Smooth muscle cell of the brain vasculature (primary cell): ENCODE results near the gene MAP4K3.
"Not testable (repeated sequence)": the region's sequence is repeated elsewhere in the genome, so short reads cannot be mapped to it uniquely, and the experiment has no call there.

Source experiments
- DNase-seq: peaks from one replicate; pipeline ENCODE4 v3.0.0-alpha.2; 2012; ENCODE audit warnings: low read depth, low spot score

Gene MAP4K3

GRCh38 chr2:39375917-39376316, 61.2 kb downstream of the MAP4K3 start:
- DNase-seq, result no peak

DNA sequence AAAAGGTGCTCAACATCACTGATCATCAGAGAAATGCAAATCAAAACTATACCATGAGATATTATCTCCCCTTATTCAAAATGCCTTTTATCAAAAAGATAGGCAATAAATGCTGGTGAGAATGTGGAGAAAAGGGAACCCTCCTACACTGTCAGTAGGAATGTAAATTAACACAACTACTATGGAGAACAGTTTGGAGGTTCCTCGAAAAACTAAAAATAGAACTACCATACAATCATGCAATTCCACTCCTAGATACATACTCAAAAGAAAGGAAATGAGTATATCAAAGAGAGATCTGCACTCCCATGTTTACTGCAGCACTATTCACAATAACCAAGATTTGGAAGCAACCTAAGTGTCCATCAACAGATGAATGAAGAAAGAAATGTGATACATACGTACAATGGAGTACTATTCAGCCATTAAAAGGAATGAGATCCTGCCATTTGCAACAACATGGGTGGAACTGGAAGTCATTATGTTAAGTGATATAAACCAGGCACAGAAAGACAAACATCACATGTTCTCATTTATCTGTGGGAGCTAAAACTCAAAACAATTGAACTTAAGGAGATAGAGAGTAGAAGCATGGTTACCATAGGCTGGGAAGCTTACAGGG, 63.8 kb downstream of the MAP4K3 start:
- DNase-seq, result no peak

GRCh38 chr2:39370101-39370500, 67.0 kb downstream of the MAP4K3 start:
- no peak for DNase-seq

- no peak for DNase-seq
Measured at GRCh38 chr2:39368846-39369245, 68.2 kb downstream of the MAP4K3 start.

DNA sequence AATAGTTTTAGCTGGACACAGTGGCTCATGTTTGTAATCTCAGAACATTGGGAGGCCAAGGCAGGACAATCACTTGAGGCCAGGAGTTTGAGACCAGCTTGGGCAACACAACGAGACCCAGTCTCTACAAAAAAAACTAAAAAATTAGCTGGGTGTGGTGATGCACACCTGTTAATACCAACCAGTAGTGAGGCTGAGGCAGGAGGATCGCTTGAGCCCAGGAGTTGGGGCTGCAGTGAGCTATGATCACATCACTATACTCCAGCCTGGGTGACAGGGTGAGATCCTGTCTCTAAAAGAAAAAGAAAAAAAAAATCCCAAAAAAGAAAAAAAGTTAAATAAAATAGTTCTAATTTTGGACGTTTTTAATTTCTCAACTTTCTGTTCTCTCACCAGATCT, 68.7 kb downstream of the MAP4K3 start:
- DNase-seq, result no peak

DNA sequence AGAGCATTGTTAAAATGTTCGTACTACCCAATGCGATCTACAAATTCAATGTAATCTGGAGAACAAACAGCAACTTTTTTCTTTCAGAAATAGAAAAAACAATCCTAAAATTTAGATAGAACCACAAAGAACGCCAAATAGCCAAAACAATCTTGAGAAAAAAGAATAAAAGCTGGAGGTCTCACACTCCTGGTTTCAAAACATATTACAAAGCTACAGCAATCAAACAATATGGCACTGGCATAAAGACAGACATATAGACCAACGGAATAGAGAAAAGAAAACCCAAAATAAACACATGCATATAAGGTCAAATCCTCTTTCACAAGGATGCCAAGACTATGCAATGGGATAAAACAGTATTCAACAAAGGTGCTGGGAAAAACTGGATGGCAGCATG, 74.5 kb downstream of the MAP4K3 start:
- DNase-seq, result no peak

GRCh38 chr2:39361511-39361910, 75.6 kb downstream of the MAP4K3 start:
- DNase-seq, result no peak

- DNase-seq, result not testable (repeated sequence)
Measured at GRCh38 chr2:39360342-39360741, 76.7 kb downstream of the MAP4K3 start.

- DNase-seq, result no peak
Measured at GRCh38 chr2:39359453-39360038, 77.5 kb downstream of the MAP4K3 start.

DNA sequence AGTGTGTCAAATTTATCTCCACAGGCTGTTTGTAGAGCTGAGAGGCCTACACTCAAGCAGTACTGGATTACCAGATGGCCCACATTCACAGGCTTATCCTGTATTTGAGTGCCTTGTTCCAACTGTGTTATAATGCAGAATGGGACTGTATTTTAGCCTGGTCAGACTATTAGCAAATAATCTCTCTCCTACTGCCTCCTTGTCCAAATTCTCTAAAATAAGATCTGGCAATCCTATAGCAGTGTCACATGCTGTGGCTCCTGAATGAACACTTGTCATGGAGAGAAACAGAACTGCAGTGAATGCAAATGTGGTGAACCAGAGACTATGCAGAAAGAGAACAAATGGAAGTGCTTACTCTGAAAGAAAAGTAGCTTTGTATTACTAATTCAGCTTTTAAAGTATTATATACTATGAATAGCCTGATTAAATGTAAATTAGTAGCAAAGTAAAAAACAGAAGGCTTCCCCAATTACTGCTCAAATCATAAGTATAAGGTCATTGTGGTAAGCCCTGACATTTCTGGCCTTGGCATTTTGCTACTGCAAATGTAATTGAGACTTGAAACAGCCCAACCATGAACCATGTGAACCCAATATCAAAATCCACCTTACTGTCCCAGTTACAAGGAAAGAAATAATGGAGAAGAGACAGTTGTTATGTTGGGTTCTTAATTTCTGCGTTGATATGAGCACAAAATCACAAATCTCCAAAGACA, 80.0 kb downstream of the MAP4K3 start:
- no peak for DNase-seq

GRCh38 chr2:39350658-39351057, 86.4 kb downstream of the MAP4K3 start:
- no peak for DNase-seq

GRCh38 chr2:39338502-39338901, 98.6 kb downstream of the MAP4K3 start:
- DNase-seq, result no peak

- DNase-seq, result no peak
Measured at GRCh38 chr2:39335930-39336329, 101.2 kb downstream of the MAP4K3 start.

GRCh38 chr2:39334978-39335377, 102.1 kb downstream of the MAP4K3 start:
- DNase-seq, result no peak

DNA sequence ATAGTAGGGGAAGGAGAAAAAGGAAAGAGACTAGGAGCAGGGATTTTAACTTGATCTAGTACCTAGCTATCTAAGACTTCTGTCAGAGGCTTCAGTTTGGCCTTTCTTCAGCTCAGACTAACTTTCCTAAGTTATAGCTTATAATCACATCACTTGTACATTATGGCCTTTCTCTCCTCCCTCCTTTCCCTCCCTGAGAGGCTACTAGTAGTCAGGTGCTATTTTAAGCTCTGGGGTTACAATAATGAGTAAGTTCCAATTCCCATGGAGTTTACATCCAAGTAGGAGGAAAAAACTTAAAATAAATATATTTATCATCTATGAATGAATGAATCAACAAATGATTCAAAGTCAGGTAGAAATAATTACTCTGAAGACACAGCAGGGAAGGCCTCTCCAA, 102.6 kb downstream of the MAP4K3 start:
- DNase-seq, result no peak

- DNase-seq, result no peak
Measured at GRCh38 chr2:39326644-39327043, 110.4 kb downstream of the MAP4K3 start.

DNA sequence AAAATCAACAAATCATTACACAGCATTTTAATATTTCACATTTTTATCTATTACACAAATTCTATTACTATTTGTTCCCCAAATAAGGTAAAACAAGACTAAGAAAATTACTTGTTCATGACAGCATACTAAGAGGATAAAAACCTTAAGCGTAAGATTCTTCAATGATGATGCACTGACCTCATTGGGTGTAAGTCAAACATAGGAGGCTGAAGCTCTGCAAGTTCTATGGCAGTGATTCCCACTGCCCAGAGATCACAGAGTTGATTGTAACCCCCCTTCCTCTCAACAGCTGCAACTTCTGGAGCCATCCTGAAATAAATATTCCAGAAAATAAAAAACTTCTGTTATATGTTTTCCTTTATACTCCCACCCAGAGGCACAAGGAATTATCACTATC, 111.1 kb downstream of the MAP4K3 start:
- no peak for DNase-seq

DNA sequence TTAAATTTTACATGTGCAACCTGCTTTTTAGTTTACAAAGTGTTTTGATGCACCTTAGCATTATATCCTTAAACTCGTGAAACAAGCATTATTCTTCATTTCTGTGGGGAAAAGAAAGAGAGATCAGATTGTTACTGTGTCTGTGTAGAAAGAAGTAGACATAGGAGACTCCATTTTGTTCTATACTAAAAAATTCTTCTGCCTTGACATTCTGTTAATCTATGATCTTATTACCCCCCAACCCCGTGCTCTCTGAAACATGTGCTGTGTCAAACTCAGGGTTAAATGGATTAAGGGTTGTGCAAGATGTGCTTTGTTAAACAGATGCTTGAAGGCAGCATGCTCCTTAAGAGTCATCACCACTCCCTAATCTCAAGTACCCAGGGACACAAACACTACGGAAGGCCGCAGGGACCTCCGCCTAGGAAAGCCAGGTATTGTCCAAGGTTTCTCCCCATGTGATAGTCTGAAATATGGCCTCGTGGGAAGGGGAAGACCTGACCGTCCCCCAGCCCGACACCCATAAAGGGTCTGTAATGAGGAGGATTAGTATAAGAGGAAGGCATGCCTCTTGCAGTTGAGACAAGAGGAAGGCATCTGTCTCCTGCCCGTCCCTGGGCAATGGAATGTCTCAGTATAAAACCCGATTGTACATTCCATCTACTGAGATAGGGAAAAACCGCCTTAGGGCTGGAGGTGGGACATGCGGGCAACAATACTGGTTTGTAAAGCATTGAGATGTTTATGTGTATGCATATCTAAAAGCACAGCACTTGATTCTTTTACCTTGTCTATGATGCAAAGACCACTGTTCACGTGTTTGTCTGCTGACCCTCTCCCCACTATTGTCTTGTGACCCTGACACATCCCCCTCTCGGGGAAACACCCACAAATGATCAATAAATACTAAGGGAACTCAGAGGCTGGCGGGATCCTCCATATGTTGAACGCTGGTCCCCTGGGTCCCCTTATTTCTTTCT, 115.7 kb downstream of the MAP4K3 start:
- not testable (repeated sequence) for DNase-seq

DNA sequence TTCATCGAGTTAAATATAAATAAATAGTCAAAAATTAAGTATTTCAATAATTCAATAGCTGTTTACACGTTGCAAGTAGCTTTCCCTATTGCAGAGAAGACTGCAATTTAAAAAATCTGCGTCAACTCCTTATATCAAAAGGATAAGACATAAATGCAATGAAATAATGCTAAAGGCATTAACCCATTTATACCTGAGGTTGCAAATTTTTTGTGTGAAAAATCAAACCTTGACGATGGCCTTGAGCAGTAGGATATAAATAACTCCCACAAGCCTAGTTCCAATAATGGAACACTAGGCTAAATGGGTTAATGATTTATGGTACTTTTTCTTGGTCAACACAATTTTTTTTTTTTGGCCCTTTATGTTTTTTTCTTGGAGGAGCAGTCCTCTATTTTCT, 116.9 kb downstream of the MAP4K3 start:
- DNase-seq, result no peak

GRCh38 chr2:39313575-39313974, 123.5 kb downstream of the MAP4K3 start:
- DNase-seq, result no peak

DNA sequence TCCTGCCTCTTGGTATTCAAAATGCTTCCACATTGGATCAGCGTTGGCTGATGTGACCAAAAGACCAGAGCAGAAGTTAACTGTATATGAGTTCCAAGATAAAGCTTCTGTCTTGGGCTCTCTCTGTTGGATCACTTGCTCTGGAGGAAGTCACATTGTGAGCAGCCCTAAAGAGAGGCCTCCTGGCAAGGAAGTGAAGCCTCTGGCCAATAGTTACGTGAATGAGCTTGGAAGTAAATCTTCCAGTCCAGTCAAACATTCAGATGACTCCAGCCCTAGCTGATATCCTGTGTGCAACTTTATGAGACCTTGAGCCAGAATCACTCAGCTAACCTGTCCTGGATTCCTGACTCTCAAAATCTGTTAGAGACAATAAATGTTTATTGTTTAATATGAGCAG, 125.6 kb downstream of the MAP4K3 start:
- no peak for DNase-seq

GRCh38 chr2:39308778-39309177, 128.3 kb downstream of the MAP4K3 start:
- DNase-seq, result no peak
